CD4-positive, CD25-positive, alpha-beta regulatory T cell (primary cell): ENCODE results near the gene TREML1. TPM values are rescaled to one million over a fixed set of nuclear protein-coding genes. Genes with fewer than 3 reads are reported as not detected.
"Not testable (repeated sequence)": the region's sequence is repeated elsewhere in the genome, so short reads cannot be mapped to it uniquely, and the experiment has no call there.

ENCODE experiments used
- ATAC-seq, 2 donors: fragments of 150-1000 bp; cut with Tn5 transposase; one replicate each; pipeline ENCODE4 v1.10.0; 2021; ENCODE audit warnings: low read depth in 2 of 2, moderate number of reproducible peaks in 2 of 2, moderate library complexity in 1 of 2
- DNase-seq, 3 donors: peaks; one replicate each; pipeline versions ENCODE4 v3.0.0 to v3.0.0-alpha.2; 2012 to 2022; ENCODE audit warnings: mixed read lengths in 1 of 3
- H3K27ac ChIP-seq: one replicate; pipeline ENCODE4 v1.7.0; 2013; ENCODE audit warnings: mild to moderate bottlenecking, low read length; ENCODE audit not compliant: insufficient read depth, poor library complexity, severe bottlenecking
- H3K27me3 ChIP-seq: one replicate; pipeline ENCODE4 v1.7.0; 2013; ENCODE audit warnings: low read length; ENCODE audit not compliant: control insufficient read depth, insufficient read depth
- H3K36me3 ChIP-seq: one replicate; pipeline ENCODE4 v1.7.0; 2013; ENCODE audit warnings: mild to moderate bottlenecking, low read length, moderate library complexity; ENCODE audit not compliant: control insufficient read depth, insufficient read depth
- H3K4me1 ChIP-seq: 2 replicates; pipeline ENCODE4 v1.7.0; 2013; ENCODE audit warnings: mild to moderate bottlenecking, low read length; ENCODE audit not compliant: insufficient read depth, control insufficient read depth, poor library complexity, severe bottlenecking
- H3K4me3 ChIP-seq: one replicate; pipeline ENCODE4 v1.7.0; 2013; ENCODE audit warnings: low read depth, mild to moderate bottlenecking, low read length, moderate library complexity
- H3K9me3 ChIP-seq, 2 experiments: 1 replicate in 1 of 2; 2 replicates in 1 of 2; pipeline ENCODE4 v1.7.0; 2013; ENCODE audit warnings: low read length in 2 of 2, mild to moderate bottlenecking in 1 of 2, moderate library complexity in 1 of 2; ENCODE audit not compliant: control insufficient read depth in 2 of 2
- H3K27ac Mint-ChIP-seq, 3 donors: one replicate each; pipeline ENCODE4 v1.8.0; 2020 to 2022; ENCODE audit warnings: mild to moderate bottlenecking in 3 of 3, mixed read lengths in 3 of 3, moderate library complexity in 2 of 3
- H3K27me3 Mint-ChIP-seq: one replicate; pipeline ENCODE4 v1.8.0; 2022; ENCODE audit warnings: mild to moderate bottlenecking, mixed read lengths
- H3K36me3 Mint-ChIP-seq: one replicate; pipeline ENCODE4 v1.8.0; 2020; ENCODE audit warnings: mixed read lengths
- H3K4me1 Mint-ChIP-seq, 4 donors: one replicate each; pipeline ENCODE4 v1.8.0; 2020 to 2022; ENCODE audit warnings: mixed read lengths in 4 of 4, mild to moderate bottlenecking in 1 of 4
- H3K4me3 Mint-ChIP-seq, 4 donors: one replicate each; pipeline ENCODE4 v1.8.0; 2020 to 2022; ENCODE audit warnings: mild to moderate bottlenecking in 4 of 4, mixed read lengths in 4 of 4, moderate library complexity in 3 of 4
- H3K9me3 Mint-ChIP-seq, 7 donors: one replicate each; pipeline ENCODE4 v1.8.0; 2020 to 2022; ENCODE audit warnings: mixed read lengths in 7 of 7, mild to moderate bottlenecking in 3 of 7, moderate library complexity in 2 of 7
- polyA plus RNA-seq, 4 donors: library from polyadenylated mRNA; unstranded; fragments of 300-500 nt; fragmentation: Illumina TruSeq; gene quantifications; one replicate each; pipeline ENCODE4 v1.2.3, GENCODE V29; 2021
- total RNA-seq: library from RNA; stranded (reverse); gene quantifications from one replicate; pipeline ENCODE4 v1.2.3, GENCODE V29; 2022

The TREML1 gene
- total and polyA plus RNA-seq, 5 donors from 2014 or later: 4.8 TPM; not detected in 4

GRCh38 chr6:41135062-41135832 lies 18.9 kb downstream of the TREML1 start:
- Histone ChIP-seq H3K9me3 (no peaks in the 10 kb centered on the region), H3K27ac (no peak overlapping the region), H3K36me3 (peaks cover 15% of the 10 kb centered on the region), H3K4me1 (no peaks in the 10 kb centered on the region), H3K27me3 (no peaks in the 10 kb centered on the region), H3K4me3 (no peak overlapping the region)
- Mint-ChIP-seq H3K27me3 (no peaks in the 10 kb centered on the region), H3K9me3 (no peaks in the 10 kb centered on the region), H3K27ac (no peak overlapping the region), H3K4me3 (no peak overlapping the region), H3K36me3 (peaks cover 40% of the 10 kb centered on the region), H3K4me1 (no peaks in the 10 kb centered on the region)
- ATAC-seq (no peak), DNase-seq (no peak)

DNA sequence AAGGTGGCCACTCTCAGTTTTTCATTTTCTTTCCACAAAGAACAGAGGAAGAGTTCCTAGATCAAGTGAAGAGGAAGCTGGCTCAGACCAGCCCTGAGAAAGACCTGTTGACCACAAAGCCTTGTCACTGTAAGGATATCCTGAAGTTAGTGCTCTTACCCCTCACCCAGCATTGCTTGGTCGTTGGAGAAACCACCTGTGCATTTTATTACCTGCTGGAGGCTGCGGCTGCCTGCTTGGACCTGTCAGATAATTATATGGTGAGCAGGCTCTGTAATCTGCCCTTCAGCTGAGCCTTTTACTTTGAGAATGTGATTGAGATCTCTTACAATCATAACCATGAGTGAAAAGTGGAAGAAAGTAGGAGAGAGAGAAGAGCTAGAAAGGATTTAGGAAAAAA lies 21.9 kb downstream of the TREML1 start:
- no peaks in the 10 kb centered on the region for H3K9me3 ChIP-seq
- no peaks in the 10 kb centered on the region for H3K4me1 ChIP-seq
- H3K4me3 ChIP-seq: no peak overlapping the region
- no peaks in the 10 kb centered on the region for H3K27me3 ChIP-seq
- H3K4me1 Mint-ChIP-seq: no peaks in the 10 kb centered on the region
- H3K36me3 Mint-ChIP-seq: peaks cover 32% of the 10 kb centered on the region
- H3K4me3 Mint-ChIP-seq: no peak overlapping the region
- H3K36me3 ChIP-seq: peaks cover 15% of the 10 kb centered on the region
- no peak for ATAC-seq
- no peaks in the 10 kb centered on the region for H3K27me3 Mint-ChIP-seq
- no peak for DNase-seq
- no peak overlapping the region for H3K27ac Mint-ChIP-seq
- no peaks in the 10 kb centered on the region for H3K9me3 Mint-ChIP-seq
- H3K27ac ChIP-seq: no peak overlapping the region

DNA sequence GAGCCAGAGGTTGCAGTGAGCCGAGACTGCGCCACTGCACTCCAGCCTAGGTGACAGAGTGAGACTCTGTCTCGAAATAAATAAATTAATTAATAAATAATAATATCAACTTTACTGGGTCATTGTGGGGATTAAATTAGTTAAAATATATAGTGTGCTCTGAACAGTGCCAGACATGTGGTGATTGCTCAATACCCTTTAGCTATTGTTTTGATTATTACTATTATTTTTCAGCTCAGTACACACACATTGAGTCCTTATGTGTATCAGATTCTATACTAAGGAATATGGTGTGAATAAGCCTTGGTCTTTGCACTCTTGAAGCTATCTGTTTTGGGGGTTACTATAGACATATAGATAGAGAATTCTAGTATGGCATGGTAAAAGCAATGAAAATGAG lies 28.9 kb downstream of the TREML1 start:
- Histone ChIP-seq H3K27me3 (no peaks in the 10 kb centered on the region), H3K4me3 (no peak overlapping the region), H3K27ac (no peak overlapping the region), H3K9me3 (no peaks in the 10 kb centered on the region), H3K4me1 (no peaks in the 10 kb centered on the region), H3K36me3 (peaks cover 9% of the 10 kb centered on the region)
- DNase-seq (no peak), ATAC-seq (no peak)
- H3K36me3 Mint-ChIP-seq: peaks cover 26% of the 10 kb centered on the region
- no peaks in the 10 kb centered on the region for H3K4me1 Mint-ChIP-seq
- H3K9me3 Mint-ChIP-seq: peaks cover 0 to 2% (median 0%) of the 10 kb centered on the region in 7 donors
- no peak overlapping the region for H3K4me3 Mint-ChIP-seq
- no peaks in the 10 kb centered on the region for H3K27me3 Mint-ChIP-seq
- peak overlapping the region in 1 of 3 donors; percentile 44 for H3K27ac Mint-ChIP-seq

GRCh38 chr6:41122918-41123317 lies 31.2 kb downstream of the TREML1 start:
- peaks cover 33% of the 10 kb centered on the region for H3K36me3 Mint-ChIP-seq
- H3K4me1 Mint-ChIP-seq: no peaks in the 10 kb centered on the region
- Histone ChIP-seq H3K36me3 (peaks cover 9% of the 10 kb centered on the region), H3K27ac (no peak overlapping the region), H3K4me3 (no peak overlapping the region), H3K27me3 (no peaks in the 10 kb centered on the region), H3K4me1 (no peaks in the 10 kb centered on the region), H3K9me3 (no peaks in the 10 kb centered on the region)
- no peak overlapping the region for H3K27ac Mint-ChIP-seq
- no peak for ATAC-seq
- DNase-seq: no peak
- no peak overlapping the region for H3K4me3 Mint-ChIP-seq
- no peaks in the 10 kb centered on the region for H3K27me3 Mint-ChIP-seq
- H3K9me3 Mint-ChIP-seq: peaks cover 0 to 2% (median 0%) of the 10 kb centered on the region in 7 donors

DNA sequence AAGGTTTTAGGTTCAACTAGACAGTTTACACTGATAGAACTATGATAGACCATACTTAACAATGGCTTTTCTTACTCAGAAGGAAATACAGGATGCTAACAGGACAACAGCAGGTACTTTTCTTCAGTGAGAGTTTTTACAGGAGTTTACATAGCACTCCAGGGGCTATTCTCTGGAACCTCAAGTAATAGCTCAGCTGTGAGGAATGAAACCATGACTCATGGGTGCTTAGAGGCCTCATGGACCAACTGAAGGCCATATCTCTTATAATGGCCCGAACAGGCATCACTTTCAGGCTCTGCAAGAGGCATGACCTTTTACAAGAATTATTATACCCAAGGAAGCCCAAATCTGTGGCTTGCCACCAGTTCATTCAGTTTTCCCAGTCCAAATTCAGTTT lies 31.8 kb downstream of the TREML1 start:
- ATAC-seq: no peak
- Mint-ChIP-seq H3K4me1 (no peaks in the 10 kb centered on the region), H3K9me3 (peaks cover 0 to 2% (median 0%) of the 10 kb centered on the region in 7 donors), H3K27ac (no peak overlapping the region), H3K36me3 (peaks cover 36% of the 10 kb centered on the region), H3K4me3 (no peak overlapping the region), H3K27me3 (no peaks in the 10 kb centered on the region)
- no peaks in the 10 kb centered on the region for H3K27me3 ChIP-seq
- no peak for DNase-seq
- no peak overlapping the region for H3K27ac ChIP-seq
- H3K4me3 ChIP-seq: no peak overlapping the region
- peaks cover 9% of the 10 kb centered on the region for H3K36me3 ChIP-seq
- no peaks in the 10 kb centered on the region for H3K4me1 ChIP-seq
- H3K9me3 ChIP-seq: no peaks in the 10 kb centered on the region

- H3K27me3 Mint-ChIP-seq: no peaks in the 10 kb centered on the region
- H3K27ac Mint-ChIP-seq: peak overlapping the region in 2 of 3 donors; percentile 15 to 48
- peaks cover 0 to 2% (median 0%) of the 10 kb centered on the region in 7 donors for H3K9me3 Mint-ChIP-seq
Observed at GRCh38 chr6:41120058-41120457, 34.1 kb downstream of the TREML1 start.

GRCh38 chr6:41119508-41119907 lies 34.6 kb downstream of the TREML1 start:
- ATAC-seq: no peak
- H3K4me1 Mint-ChIP-seq: no peaks in the 10 kb centered on the region
- no peak overlapping the region for H3K4me3 Mint-ChIP-seq

More at GRCh38 chr6:41120058-41120457, 34.1 kb downstream of the TREML1 start:
- DNase-seq (no peak), ATAC-seq (no peak)
- Mint-ChIP-seq H3K4me3 (no peak overlapping the region), H3K4me1 (no peaks in the 10 kb centered on the region), H3K36me3 (peaks cover 35% of the 10 kb centered on the region)
- Histone ChIP-seq H3K27ac (no peak overlapping the region), H3K36me3 (peaks cover 9% of the 10 kb centered on the region), H3K27me3 (no peaks in the 10 kb centered on the region), H3K4me3 (no peak overlapping the region), H3K4me1 (no peaks in the 10 kb centered on the region), H3K9me3 (no peaks in the 10 kb centered on the region)

DNA sequence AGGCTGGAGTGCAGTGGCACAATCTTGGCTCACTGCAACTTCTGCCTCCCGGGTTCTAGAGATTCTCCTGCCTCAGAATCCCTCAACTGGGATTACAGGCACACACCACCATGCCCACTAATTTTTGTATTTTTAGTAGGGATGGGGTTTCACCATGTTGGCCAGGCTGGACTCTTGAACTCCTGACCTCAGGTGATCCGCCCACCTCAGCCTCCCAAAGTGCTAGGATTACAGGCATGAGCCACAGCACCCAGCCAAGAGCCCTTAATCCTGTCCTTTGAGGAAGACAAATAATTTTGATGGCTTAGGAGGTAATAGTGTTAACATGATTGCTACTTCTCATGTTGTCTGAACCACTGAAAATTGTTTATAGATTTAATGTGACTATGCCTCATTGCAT lies 39.1 kb downstream of the TREML1 start:
- H3K9me3 ChIP-seq, H3K4me1 Mint-ChIP-seq, H3K9me3 Mint-ChIP-seq, H3K4me3 Mint-ChIP-seq, H3K27ac ChIP-seq, H3K27me3 ChIP-seq, H3K36me3 ChIP-seq, ATAC-seq, DNase-seq, H3K4me1 ChIP-seq, H3K4me3 ChIP-seq, H3K27me3 Mint-ChIP-seq, H3K27ac Mint-ChIP-seq: not testable (repeated sequence)
- peaks cover 26% of the 10 kb centered on the region for H3K36me3 Mint-ChIP-seq

More at GRCh38 chr6:41119508-41119907, 34.6 kb downstream of the TREML1 start:
- Histone ChIP-seq H3K36me3 (peaks cover 9% of the 10 kb centered on the region), H3K9me3 (no peaks in the 10 kb centered on the region), H3K4me3 (no peak overlapping the region), H3K27me3 (no peaks in the 10 kb centered on the region), H3K27ac (no peak overlapping the region), H3K4me1 (no peaks in the 10 kb centered on the region)
- Mint-ChIP-seq H3K36me3 (peaks cover 38% of the 10 kb centered on the region), H3K27ac (peak overlapping the region in 1 of 3 donors; percentile 15), H3K27me3 (no peaks in the 10 kb centered on the region), H3K9me3 (peaks cover 0 to 2% (median 0%) of the 10 kb centered on the region in 7 donors)
- no peak for DNase-seq
